Activated CD4-positive, alpha-beta T cell treated with anti-CD3 and anti-CD28 coated beads, Interleukin-2, amount 50 U/mL, for 48 hours (primary cell): ENCODE results near the gene KMT2E.
A peak's percentile ranks its signal among the peaks of the same experiment; 100 is the strongest.
"Not testable (repeated sequence)": the region's sequence is repeated elsewhere in the genome, so short reads cannot be mapped to it uniquely, and the experiment has no call there.

Experiments used
- DNase-seq, 2 experiments: peaks; one replicate each; pipeline ENCODE4 v3.0.0-alpha.2; 2020

The KMT2E gene, protein sequence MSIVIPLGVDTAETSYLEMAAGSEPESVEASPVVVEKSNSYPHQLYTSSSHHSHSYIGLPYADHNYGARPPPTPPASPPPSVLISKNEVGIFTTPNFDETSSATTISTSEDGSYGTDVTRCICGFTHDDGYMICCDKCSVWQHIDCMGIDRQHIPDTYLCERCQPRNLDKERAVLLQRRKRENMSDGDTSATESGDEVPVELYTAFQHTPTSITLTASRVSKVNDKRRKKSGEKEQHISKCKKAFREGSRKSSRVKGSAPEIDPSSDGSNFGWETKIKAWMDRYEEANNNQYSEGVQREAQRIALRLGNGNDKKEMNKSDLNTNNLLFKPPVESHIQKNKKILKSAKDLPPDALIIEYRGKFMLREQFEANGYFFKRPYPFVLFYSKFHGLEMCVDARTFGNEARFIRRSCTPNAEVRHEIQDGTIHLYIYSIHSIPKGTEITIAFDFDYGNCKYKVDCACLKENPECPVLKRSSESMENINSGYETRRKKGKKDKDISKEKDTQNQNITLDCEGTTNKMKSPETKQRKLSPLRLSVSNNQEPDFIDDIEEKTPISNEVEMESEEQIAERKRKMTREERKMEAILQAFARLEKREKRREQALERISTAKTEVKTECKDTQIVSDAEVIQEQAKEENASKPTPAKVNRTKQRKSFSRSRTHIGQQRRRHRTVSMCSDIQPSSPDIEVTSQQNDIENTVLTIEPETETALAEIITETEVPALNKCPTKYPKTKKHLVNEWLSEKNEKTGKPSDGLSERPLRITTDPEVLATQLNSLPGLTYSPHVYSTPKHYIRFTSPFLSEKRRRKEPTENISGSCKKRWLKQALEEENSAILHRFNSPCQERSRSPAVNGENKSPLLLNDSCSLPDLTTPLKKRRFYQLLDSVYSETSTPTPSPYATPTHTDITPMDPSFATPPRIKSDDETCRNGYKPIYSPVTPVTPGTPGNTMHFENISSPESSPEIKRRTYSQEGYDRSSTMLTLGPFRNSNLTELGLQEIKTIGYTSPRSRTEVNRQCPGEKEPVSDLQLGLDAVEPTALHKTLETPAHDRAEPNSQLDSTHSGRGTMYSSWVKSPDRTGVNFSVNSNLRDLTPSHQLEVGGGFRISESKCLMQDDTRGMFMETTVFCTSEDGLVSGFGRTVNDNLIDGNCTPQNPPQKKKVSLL (N-terminal part only)

DNA sequence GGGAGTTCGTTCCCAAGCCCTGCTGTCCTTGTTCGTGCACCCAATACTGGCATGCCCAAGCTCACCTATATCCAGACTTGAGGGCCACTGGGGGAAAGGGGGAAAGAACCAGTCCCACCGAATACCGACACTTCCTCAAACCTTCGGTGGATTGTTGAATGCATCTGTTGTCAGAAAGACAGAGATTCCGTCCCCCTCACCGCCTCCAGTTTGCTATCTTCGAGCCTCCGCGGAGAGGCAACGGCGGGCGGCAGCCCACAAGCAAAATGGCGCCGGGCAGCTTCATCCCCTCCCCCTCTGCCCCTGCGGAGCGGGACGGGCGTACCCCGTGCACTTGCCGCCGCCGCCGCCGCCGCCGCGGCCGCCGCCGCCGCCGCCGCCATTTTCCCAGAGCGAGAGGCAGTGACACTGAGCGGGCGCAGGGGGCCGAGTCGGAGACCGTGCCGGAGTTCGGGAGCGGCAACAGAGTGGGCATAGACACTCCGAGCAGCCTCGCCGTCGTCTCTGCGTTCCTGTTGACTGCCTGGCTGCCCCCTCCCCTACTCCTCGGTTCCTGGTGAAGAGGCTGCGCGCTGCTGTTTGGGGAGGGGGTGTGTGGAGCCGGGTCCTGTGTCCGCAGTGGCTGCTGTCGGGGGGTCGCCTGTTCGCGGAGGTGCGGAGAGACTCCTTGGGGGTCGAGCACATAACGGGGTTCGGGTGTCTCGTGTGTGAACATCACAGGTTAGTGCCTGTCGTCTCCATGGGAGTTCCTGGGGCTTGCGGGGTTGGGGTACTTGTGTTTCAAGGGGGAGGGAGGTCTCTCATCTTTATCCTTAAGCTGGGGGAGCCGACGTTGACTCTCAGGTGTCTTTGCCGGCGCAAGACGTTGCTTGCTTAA is at the start of gene KMT2E:
TSS of gene KMT2E (plus strand) at position 390 of the 877 bp plus-strand sequence. CDS start 26,748 bp downstream, outside the sequence.
- peak; percentile 90 to 91 for DNase-seq

DNA sequence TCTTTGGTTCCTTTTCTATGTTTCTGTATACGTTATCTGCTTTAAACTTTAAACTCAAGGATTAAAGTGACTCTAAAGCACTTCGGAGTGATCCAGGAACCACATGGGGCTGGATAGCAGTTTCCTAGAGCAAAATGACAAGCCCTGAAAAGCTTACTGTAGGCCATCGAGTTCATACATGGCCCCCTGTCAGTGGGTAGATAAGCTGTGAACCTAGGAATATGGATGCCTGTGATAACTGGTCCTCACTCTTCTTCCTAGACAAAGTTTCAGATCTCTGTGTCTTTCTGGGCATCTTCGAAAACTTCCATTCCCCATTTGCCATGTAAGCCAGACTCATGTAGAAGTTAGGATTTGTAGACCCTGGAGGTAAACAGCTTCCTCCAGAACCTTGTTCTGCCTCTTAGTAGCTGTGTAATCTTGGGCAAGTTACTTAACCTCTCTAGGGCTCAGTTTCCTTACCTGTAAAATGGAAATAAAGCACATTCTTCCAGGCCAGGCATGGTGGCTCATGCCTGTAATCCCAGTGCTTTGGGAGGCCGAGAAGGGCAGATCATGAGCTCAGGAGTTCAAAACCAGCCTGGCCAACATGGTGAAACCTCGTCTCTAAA is 49.3 kb upstream of the KMT2E start:
- DNase-seq = no peak

DNA sequence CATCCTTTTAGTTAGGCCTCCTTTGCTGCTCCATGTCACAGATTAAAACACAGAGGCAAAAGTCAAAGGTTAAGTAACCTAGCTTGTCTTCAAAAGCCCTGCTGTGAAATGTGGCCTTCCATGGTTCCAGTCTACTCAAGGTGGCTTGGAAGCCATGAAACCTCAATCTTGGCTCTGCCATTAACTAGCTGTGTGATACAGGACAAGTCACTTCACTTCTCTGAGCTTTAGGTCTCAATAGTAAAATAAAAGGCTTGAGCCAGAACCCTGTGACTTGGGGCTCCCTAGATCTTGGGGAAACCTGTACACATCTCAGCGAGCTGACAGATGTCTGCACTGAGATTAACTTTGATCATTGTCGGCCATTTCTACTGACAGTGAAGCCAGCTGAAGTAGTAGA is 48.0 kb upstream of the KMT2E start:
- no peak for DNase-seq

DNA sequence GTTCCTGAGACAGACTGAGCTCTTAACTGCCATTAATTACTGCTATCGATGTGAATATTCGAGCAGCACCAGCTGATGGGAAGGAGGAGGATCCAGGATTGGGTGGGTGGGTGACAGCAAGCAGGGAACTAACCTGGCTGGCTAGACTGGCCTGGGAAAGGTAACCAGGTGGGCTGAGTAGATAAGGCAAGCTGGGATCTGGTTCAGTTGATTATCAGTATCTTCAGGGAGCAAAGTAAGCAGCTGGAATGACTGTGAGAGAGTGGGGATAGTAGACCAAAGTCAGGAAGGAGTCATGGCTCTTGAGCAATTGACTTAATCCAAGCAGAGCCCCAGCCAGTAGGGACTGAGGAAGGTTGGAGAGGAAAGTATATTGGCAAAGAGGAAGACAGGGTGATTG is 46.9 kb upstream of the KMT2E start:
- DNase-seq = no peak

DNA sequence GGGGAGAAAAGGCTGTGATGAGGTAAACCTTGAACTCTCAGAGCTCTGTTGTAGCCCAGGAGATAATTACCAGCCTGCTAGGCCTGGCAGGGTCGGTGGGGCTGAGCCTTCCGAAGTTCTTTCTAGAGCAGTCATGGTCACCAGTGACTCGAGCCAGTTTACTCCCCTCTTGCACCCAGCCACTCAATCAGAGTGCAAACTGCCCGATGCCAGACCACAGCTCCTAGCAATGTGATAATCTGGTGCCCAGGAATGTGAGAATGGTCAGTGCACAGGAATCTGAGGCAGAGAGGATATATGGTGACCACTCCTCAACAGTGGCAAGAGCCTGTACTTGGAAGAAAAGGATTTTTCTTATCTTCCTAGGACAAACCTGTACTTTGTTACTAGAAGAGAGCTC is 46.4 kb upstream of the KMT2E start:
- no peak for DNase-seq

DNA sequence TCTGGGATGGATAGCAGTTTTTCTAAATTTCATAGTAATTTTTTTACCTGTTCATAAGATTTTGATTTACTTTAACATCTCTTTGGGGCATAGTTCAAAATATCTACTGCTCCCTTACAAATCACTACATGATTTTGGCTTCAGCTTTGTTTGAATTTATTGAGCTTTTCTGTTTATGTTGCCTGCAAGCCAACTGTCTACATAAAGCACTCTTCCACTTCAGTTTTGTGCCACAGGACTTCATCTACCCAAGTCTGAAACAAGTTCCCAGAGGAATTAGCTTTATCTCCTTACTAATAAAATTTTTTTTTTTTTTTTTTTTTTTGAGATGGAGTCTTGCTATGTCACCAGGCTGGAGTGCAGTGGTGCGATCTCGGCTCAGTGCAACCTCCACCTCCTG is 45.4 kb upstream of the KMT2E start:
- DNase-seq = no peak

DNA sequence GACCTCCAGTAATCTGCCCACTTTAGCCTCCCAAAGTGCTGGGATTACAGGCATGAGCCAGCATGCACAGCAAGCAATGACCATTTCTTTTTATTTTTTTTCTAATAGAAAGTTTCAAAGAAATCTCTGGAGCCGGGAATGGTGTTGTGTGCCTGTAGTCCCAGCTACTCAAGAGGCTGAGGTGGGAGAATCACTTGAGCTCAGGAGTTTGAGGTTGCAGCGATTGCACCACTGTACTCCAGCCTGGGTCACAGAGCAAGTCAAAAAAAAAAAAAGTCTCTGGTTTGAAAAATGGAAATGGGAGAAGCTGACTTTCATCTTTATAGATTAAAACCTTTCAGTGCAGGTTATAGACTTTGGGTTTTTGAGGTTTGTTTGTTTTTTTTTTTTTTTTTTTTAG is 44.8 kb upstream of the KMT2E start:
- no peak for DNase-seq

DNA sequence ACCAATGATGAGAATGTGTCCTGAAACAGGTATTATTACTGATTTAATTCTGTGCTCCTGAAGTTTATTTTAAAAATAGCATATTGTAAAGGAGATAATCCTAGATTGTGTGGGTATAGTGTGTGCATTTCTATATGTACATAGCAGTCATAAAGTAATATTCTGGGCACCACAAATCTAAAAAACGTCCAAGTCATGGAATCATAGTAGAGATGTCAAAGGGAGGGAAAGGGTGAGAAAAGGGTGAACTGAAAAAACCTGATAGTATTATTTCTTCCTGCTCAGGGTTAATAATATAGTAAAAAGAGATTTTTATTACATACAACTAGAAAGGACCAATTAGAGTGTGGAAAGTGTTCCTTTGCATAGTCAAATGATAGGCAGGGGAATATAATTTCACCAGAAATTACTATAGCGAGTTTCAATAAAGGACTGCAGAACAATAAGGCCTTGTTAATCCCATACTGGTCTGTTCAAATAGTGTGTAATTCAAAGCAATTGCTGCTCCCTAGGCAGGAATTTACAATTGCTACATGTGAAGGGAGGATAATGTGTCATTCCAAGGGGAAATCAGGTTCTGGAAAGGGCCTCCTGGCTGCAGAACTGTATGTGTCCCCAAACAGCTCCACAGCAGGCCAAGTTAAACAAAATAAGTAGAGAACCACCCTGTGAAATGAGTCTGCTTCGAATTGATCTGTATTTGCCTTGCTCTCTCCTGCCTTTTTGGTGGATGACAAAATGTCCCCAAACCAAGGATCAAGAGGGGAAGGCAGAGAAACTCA is 42.5 kb upstream of the KMT2E start:
- no peak for DNase-seq

DNA sequence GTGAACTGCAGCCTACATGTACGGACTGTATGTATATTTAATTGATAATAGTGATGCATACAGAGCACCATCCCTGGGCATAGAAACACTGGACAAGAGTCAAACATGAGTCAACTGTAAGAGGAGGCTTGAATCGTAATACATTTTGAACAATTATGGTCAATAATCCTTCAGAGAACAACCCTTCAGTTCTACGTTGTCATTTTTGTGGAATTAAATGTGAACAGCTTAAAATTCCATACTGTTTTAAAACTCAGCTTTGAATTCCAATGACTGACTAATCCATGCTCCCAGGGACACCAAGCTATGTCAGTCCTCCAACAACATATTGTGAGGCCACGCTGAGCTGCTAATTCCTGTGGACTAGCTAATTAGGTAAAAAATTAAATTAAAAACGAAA is 41.5 kb upstream of the KMT2E start:
- DNase-seq = no peak

DNA sequence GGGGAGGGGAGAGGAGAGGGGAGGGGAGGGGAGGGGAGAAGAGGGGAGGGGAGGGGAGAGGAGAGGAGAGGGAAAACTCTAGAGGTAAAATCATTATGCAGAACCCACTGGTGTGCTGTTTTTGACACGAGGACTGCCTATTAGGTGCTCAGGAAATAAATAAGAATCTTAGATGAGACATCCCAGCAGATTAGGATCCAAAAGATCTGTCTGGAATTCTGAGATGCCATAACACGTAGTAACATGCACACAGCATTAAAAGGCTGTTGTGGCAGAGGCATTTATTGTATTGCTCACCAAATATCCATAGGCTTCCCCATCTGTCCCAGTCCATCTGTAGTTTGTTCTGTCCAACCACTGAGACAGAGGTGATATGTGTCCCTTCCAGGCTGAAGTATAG is 40.8 kb upstream of the KMT2E start:
- no peak for DNase-seq

DNA sequence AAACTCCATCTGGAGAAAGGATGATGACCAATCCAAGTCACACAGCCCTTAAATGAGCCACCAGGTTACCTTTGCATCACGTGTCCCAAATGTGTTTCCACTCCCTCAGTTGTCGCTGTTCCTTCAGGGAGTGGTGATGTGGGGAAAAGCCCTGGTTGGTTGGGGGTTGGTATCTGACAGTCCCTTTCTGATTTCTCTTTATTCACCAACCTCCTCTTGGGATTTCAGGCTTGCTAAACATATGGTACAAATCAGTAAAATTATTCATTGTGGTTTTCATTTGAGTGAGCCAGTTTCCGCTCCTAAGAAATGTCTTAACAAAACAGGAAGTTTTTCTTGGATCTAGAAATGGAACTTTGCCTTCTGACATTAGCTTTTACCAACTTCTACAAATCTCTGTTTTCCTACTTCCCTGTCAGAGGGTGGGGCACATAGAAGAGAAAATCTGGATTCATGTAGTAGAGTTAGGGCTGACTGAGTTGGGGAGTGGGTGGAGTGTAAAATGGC is 40.0 kb upstream of the KMT2E start:
- DNase-seq = peak in 1 of 2 experiments; percentile 30

DNA sequence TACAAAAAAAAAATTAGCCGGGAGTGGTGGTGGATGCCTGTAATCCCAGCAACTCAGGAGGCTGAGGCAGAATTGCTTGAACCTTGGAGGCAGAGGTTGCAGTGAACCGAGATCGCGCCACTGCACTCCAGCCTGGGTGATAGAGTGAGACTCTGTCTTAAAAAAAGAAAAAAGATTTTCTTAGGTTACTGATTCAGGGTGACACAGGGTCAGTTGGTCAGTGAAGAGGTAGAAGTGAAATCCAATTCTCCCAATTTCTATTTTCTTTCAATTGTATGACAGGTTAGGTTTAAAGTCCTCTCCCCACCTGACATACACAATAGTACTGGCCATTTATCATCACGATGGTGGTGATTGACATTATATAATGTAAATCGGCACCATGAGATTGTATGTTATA is 38.5 kb upstream of the KMT2E start:
- DNase-seq = not testable (repeated sequence)

DNA sequence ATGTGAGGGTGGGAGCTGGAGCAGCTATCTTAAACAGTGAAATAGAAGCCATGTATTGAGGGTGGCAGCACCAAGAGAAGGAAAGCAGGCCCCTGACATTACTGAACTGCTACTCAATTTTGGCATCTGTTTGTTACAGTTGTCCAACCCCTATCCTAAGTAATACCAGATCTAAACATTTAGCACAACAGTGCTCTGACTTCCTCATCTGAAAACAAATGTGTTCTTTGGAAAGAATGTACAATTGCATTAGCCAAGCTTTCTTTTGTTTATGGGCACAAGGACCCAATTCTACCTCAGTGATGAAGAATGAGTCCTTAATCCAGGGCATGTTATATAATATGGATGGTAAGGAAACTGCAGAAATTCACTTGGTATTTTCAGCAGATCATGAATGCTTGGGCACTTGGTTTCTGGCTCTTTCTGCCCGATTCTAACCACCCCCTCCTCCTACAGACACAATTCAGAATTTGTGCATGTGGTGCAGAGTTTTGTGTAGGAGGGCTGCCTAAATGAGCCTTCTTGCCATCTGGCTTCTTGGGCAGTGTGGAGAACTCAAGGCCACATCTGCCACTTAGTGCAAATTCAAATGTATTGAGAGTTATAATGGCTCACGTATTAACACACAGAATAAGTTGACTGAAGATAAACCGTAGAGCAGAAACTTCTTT is 36.9 kb upstream of the KMT2E start:
- DNase-seq = no peak

DNA sequence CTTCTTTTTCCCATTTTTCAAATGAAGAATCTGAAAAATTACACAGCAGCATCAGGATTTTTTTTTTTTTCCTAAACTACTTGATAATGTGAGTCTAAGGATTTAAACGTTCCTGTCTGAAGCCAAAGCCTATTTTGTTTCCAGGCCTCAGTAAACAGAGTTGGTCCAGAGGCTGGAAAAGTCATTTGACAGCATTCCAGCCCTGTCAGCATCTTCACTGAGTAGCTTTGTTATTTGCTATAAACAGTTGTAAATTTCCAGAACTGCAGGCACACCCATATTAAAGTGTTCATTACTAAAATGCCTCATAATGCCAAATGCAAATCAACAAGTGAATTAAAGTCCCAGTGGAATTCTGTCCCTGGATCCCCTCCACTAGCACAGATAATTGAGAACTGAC is 35.5 kb upstream of the KMT2E start:
- no peak for DNase-seq

DNA sequence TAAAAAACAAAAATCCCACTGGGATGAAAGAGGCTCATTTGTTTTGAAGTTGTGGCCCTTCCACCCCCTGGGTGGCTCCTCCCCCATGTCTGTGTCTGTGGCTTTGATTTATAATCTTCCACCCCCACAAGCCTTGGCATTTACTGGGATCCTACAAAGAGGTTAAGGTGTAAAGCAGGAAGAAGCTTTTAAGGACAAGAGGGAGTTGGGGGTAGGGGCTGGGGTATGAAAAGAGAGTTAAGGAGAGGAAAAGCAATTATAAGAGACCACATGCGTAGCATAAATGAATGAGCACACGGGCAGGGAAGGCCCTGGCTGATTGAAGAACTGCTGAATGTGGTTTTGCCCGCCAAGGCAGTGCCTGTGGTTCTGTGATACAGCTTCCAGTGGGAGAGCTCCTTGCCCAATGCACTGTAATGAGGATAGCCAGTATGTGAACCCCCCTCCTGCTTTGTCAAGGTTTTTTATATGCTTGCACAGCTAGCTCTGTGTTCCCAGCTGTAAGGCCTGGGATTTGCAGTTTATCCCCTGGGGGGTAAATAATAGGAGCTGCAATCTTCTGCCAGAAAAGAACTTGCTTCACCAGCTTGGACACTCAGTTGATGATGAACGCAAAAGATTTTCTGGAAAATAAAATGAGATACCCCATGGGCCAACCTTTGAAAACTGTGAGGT is 34.7 kb upstream of the KMT2E start:
- DNase-seq = no peak

DNA sequence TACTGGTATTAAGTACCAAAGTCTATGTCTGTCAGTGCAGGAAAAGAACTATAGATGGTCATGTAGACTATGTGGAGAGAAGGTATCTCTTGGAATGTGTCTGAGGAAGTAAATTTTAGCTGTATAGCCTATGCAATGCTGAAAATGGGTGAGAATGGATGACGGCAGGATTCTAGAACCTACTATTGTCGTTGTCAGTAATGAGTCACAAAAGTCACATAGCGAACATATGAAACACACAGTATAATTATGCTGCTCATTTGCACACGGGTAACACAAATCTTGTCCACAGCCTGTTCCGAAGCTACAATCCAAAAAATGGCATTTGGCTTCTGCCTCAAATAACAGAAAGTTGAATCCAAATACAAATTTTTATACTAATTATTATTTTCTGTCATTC is 33.6 kb upstream of the KMT2E start:
- DNase-seq = no peak

DNA sequence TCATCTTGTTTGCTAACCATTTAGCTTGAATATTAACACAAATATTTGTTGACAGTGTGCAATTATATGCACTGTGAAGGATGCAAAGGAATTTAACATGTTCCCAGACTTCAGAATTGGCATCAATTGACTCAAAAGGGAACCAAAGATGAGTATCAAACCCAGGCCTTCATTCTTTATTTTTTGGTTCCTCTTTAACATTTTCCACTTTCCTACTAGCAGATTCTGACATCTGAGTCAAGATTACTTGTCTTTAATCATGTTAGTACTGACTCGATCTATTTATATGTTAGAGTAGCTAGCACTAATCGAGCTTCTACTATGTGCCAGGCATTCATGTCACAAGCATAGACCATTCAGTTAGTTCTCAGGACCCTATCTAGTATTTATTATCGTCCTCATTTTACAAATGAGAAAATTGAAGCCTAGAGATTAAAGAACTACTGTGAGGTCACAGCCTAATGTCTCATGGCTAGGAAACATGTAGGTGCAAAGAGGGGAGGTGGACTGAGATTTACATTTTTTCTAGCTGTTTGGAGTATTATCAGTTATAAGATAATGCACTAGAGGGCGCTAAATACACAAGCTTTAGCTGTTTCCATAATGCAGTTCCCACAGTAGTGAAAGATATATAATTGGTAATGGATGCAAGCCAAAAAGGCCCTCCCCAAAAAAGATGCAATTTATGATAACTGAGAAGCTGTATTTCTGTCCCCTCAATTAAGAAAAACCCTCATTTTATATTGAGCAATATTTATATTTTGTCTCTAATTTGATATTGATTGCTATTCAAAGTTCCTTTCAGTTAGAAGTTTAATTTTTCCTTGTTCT is 32.9 kb upstream of the KMT2E start:
- no peak for DNase-seq

DNA sequence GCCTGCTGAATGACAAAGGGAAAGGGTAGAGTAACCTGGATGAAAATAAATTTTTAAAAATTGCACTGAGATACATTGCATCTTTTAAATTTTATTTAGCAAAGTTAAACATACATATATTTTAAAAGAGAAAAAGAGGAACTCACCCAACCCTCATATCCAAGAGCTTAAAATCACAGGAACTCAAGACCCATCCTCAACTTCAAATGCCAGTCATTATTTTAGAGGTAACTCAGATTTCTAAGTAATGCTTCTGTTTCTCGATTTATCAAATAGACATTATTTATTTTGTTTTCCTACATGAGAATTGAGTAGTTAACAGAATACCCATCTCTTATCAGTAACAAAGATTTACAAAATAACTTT is 32.4 kb upstream of the KMT2E start:
- no peak for DNase-seq
